ENCODE results near the gene TAS1R1. TPM values are rescaled to one million over a fixed set of nuclear protein-coding genes. Genes with fewer than 3 reads are reported as not detected.

Gene TAS1R1
- polyA plus RNA-seq, 1 donor from 2014 or later: not detected

DNA sequence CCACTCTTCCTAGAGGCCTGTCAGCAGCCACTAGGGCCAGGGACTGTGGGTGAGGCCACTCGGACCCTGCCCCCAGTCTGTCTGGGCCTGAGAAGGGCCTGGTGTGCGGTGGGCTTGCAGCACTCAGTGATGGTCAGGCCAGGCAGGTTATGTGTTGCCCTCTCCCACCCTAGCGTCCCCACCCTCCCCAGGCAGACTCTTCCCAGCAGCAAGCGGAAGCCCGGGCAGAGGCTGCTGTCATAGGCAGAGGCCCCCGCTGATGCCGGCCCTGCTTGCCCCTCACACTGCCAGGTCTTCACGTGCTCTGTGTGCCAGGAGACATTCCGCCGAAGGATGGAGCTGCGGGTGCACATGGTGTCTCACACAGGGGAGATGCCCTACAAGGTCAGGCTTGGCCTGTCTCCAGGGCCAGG is 31.3 kb downstream of the TAS1R1 start:
- Histone ChIP-seq H3K9me3 (ENCODE audit: low read length) (no peaks in the 10 kb centered on the region), H4K20me1 (ENCODE audit: insufficient read depth) (no peaks in the 10 kb centered on the region), H3K9ac (ENCODE audit: low read length) (no peak overlapping the region), H3F3A (ENCODE audit: insufficient read depth, low read length, poor library complexity, severe bottlenecking) (no peaks in the 10 kb centered on the region), H3K4me3 (ENCODE audit: low read length) (no peak overlapping the region), H2AFZ (ENCODE audit: low read depth, low read length) (no peak overlapping the region), H3K36me3 (ENCODE audit: insufficient read depth, low read length) (no peaks in the 10 kb centered on the region), H3K9me2 (ENCODE audit: insufficient read depth, low read length) (no peaks in the 10 kb centered on the region), H3K79me2 (replicated peaks; ENCODE audit: insufficient read depth, low read length) (peaks cover 3% of the 10 kb centered on the region), H3K4me2 (ENCODE audit: low read length) (no peak overlapping the region), H3K27me3 (ENCODE audit: insufficient read depth, low read depth, low read length) (no peaks in the 10 kb centered on the region), H3K27ac (ENCODE audit: low read length) (no peak overlapping the region)
- TF ChIP-seq EP300 (conservative IDR thresholded peaks at IDR 0.05; ENCODE audit: poor library complexity, severe bottlenecking) (no peak), RAD21 (conservative IDR thresholded peaks at IDR 0.05) (no peak), POLR2AphosphoS5 (IDR thresholded peaks at IDR 0.05) (no peak), EZH2 (IDR thresholded peaks at IDR 0.05; ENCODE audit: borderline replicate concordance, insufficient read depth, low read length, poor library complexity, severe bottlenecking) (no peak), MXI1 (conservative IDR thresholded peaks at IDR 0.05; ENCODE audit: poor library complexity, severe bottlenecking) (no peak), TAF1 (IDR thresholded peaks at IDR 0.05; ENCODE audit: low read depth) (no peak), SMC3 (conservative IDR thresholded peaks at IDR 0.05; ENCODE audit: poor library complexity) (no peak)
- TF ChIP-seq, protein P1, sequence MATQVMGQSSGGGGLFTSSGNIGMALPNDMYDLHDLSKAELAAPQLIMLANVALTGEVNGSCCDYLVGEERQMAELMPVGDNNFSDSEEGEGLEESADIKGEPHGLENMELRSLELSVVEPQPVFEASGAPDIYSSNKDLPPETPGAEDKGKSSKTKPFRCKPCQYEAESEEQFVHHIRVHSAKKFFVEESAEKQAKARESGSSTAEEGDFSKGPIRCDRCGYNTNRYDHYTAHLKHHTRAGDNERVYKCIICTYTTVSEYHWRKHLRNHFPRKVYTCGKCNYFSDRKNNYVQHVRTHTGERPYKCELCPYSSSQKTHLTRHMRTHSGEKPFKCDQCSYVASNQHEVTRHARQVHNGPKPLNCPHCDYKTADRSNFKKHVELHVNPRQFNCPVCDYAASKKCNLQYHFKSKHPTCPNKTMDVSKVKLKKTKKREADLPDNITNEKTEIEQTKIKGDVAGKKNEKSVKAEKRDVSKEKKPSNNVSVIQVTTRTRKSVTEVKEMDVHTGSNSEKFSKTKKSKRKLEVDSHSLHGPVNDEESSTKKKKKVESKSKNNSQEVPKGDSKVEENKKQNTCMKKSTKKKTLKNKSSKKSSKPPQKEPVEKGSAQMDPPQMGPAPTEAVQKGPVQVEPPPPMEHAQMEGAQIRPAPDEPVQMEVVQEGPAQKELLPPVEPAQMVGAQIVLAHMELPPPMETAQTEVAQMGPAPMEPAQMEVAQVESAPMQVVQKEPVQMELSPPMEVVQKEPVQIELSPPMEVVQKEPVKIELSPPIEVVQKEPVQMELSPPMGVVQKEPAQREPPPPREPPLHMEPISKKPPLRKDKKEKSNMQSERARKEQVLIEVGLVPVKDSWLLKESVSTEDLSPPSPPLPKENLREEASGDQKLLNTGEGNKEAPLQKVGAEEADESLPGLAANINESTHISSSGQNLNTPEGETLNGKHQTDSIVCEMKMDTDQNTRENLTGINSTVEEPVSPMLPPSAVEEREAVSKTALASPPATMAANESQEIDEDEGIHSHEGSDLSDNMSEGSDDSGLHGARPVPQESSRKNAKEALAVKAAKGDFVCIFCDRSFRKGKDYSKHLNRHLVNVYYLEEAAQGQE (IDR thresholded peaks at IDR 0.05; ENCODE audit: borderline replicate concordance): no peak
- TF ChIP-seq, protein P2, sequence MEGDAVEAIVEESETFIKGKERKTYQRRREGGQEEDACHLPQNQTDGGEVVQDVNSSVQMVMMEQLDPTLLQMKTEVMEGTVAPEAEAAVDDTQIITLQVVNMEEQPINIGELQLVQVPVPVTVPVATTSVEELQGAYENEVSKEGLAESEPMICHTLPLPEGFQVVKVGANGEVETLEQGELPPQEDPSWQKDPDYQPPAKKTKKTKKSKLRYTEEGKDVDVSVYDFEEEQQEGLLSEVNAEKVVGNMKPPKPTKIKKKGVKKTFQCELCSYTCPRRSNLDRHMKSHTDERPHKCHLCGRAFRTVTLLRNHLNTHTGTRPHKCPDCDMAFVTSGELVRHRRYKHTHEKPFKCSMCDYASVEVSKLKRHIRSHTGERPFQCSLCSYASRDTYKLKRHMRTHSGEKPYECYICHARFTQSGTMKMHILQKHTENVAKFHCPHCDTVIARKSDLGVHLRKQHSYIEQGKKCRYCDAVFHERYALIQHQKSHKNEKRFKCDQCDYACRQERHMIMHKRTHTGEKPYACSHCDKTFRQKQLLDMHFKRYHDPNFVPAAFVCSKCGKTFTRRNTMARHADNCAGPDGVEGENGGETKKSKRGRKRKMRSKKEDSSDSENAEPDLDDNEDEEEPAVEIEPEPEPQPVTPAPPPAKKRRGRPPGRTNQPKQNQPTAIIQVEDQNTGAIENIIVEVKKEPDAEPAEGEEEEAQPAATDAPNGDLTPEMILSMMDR (IDR thresholded peaks at IDR 0.05; ENCODE audit: poor library complexity, severe bottlenecking): no peak

DNA sequence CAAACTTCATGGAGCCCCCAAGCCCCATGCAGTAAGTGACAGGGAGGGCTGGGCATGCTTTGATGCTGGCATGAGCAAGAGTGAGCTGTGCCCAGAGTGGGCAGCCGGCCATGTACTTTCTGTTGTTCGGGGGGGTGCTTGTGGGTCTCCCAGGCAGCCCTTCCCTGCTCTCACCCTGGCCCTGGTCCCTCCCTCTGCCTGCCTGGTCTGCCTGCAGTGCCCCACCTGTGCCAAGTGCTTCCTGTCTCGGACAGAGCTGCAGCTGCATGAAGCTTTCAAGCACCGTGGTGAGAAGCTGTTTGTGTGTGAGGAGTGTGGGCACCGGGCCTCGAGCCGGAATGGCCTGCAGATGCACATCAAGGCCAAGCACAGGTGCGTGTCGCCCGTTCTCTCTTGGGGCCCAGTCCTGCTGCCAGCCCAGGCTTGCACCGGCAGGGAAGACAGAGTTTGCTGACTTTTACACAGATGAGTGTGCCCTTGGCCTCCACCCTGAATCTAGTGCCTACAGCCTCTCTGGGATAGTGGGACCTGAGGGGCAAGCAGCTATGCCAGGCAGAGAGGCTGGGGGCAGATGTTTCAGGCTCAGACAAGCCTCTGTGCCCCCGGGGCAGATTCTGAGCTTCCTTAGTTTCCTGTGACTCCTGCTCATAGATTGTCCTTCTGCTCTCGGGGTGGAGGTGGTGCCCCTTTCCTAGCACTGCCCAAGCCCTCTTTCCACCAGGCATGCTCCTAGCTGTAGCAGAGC is 32.3 kb downstream of the TAS1R1 start:
- Histone ChIP-seq H3K4me3 (ENCODE audit: low read length) (no peak overlapping the region), H3K27me3 (ENCODE audit: insufficient read depth, low read depth, low read length) (no peaks in the 10 kb centered on the region), H3F3A (ENCODE audit: insufficient read depth, low read length, poor library complexity, severe bottlenecking) (no peaks in the 10 kb centered on the region), H4K20me1 (ENCODE audit: insufficient read depth) (no peaks in the 10 kb centered on the region), H3K36me3 (ENCODE audit: insufficient read depth, low read length) (no peaks in the 10 kb centered on the region), H3K79me2 (replicated peaks; ENCODE audit: insufficient read depth, low read length) (no peaks in the 10 kb centered on the region), H3K4me2 (ENCODE audit: low read length) (no peak overlapping the region), H3K9me2 (ENCODE audit: insufficient read depth, low read length) (no peaks in the 10 kb centered on the region), H3K9me3 (ENCODE audit: low read length) (no peaks in the 10 kb centered on the region), H2AFZ (ENCODE audit: low read depth, low read length) (no peak overlapping the region), H3K9ac (ENCODE audit: low read length) (no peak overlapping the region), H3K27ac (ENCODE audit: low read length) (no peak overlapping the region)
- TF ChIP-seq POLR2AphosphoS5 (IDR thresholded peaks at IDR 0.05) (no peak), EZH2 (IDR thresholded peaks at IDR 0.05; ENCODE audit: borderline replicate concordance, insufficient read depth, low read length, poor library complexity, severe bottlenecking) (no peak), RAD21 (conservative IDR thresholded peaks at IDR 0.05) (no peak), TAF1 (IDR thresholded peaks at IDR 0.05; ENCODE audit: low read depth) (no peak), MXI1 (conservative IDR thresholded peaks at IDR 0.05; ENCODE audit: poor library complexity, severe bottlenecking) (no peak), SMC3 (conservative IDR thresholded peaks at IDR 0.05; ENCODE audit: poor library complexity) (no peak), EP300 (conservative IDR thresholded peaks at IDR 0.05; ENCODE audit: poor library complexity, severe bottlenecking) (no peak)
- TF ChIP-seq, protein P1 (IDR thresholded peaks at IDR 0.05; ENCODE audit: borderline replicate concordance): no peak
- TF ChIP-seq, protein P2 (IDR thresholded peaks at IDR 0.05; ENCODE audit: poor library complexity, severe bottlenecking): no peak

Measured in neural cell (in vitro differentiated cells).